GM21619 (cell line): Measurements from ENCODE around the gene MICOS13.

Experiments
- ATAC-seq: cut with Tn5 transposase; IDR thresholded peaks from one replicate; pipeline ENCODE4 v1.9.1; 2021; ENCODE audit not compliant: unreplicated experiment

The MICOS13 gene

GRCh38 chr19:5687360-5688198 lies 7.3 kb upstream of the MICOS13 start:
- ATAC-seq = no peak

DNA sequence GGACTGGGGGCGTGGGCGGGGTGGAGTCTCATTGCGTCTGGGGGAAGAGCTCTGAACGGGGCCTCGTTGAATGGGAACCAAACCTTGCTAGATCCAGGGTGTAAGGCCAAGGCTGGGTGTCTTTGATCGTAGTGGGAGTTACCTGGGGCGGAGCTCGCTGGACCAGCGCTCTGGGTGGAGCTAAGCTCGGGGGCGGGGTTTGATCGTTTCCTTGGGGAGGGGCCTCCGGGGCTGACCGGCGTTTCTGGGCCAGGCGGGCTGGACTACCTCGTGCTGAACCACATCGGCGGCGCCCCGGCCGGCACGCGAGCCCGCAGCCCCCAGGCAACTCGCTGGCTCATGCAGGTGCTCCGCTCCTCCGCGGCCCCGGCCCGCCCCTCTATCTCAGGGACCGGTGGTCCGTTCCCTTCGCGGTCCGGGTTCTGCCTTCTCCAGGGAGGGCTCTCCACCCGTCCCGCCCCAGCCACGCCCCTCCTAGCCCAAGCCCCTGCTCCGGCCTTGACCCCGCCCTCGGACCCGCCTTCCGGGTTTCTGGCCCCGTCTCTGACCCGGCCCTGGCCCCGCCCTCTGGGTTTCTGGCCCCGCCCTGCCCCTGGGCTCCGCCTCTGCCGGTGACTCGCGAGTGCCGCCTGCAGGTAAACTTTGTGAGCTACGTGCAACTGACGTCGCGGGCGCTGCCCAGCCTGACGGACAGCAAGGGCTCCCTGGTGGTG lies 6.5 kb upstream of the MICOS13 start:
- peak; percentile 40 for ATAC-seq

- ATAC-seq = no peak
Observed at GRCh38 chr19:5686326-5686646, 6.0 kb upstream of the MICOS13 start.

GRCh38 chr19:5684694-5685430 lies 4.5 kb upstream of the MICOS13 start:
- no peak for ATAC-seq

GRCh38 chr19:5683177-5683886 lies 3.0 kb upstream of the MICOS13 start:
- no peak for ATAC-seq

- ATAC-seq = no peak
Observed at GRCh38 chr19:5682107-5682482, 1.8 kb upstream of the MICOS13 start.

- no peak for ATAC-seq
Observed at GRCh38 chr19:5681391-5682106, 1.2 kb upstream of the MICOS13 start.

DNA sequence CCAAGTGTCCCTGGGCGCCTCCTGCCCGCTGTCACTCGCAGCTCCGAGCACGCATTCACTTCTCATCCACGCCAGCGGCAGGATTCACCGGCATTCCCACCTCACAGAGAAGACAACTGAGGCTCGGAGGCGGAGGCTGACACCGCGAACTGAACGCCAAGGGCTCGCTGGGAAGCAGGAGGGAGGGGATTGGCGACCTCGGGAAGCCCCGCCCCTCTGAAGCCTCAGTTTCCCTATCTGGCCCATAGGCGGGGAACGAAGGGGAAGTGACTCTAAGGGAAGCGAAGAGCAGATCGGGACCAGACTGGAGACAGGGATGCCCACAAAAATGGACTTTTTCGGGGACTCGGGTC lies 256 bp downstream of the MICOS13 start:
- no peak for ATAC-seq

- ATAC-seq = no peak
Observed at GRCh38 chr19:5679289-5680083, 830 bp downstream of the MICOS13 start.

GRCh38 chr19:5678071-5678718 lies 2.1 kb downstream of the MICOS13 start:
- no peak for ATAC-seq

DNA sequence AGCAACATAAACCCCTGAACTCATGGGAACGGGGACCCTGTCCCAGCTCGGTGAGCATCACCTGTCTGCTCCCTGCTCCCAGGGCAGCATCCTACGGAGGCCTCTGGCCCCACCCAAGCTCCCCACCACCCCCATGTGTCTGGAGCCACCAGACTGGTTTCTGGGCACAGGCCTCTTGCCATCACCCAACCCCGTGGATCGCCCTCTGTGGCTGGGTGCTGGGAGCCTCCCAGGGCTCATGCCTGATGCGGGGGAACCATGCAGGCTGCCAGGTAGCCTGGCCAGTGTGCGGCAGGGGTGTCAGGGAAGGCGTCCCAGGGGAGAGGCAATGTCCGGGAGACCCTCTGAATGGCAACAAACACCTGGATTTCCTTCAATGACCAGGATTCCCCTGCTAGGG lies 2.7 kb downstream of the MICOS13 start:
- ATAC-seq = no peak

DNA sequence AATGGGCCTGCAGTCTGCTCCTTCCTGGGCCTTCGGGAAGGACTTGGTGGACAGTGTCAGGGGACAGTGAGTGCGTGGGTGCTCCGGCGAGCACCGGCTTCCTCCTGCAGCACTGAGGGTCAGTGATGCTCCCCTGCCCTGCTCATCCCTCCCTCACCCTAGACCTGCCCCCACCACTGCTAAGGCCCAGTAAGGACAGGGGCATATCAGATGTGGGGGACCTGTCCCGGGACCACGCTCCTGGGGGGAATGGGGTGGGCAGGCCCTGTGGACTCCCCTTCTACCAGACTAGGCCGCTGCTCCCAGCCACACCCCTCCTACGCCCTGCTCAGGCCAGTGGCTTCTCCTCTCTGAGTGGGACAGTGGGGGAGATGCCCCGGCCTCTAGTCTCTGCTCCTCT lies 3.2 kb downstream of the MICOS13 start:
- no peak for ATAC-seq

DNA sequence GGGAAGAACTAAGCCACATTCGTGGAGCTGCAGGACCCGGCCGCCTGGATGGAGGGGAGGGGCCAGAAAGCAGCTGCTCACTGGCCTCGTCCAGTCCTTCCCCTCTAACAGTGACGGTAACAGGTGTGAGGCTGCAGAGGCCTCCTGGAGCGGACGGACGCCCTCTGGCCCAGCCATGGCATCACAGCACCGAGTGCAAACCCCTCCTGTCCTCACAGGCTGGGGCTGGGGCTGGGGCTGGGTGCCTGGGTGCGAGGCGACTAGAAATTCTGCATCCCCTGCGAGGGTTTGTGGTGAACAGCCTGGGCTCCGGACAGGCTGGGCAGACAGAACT lies 3.6 kb downstream of the MICOS13 start:
- ATAC-seq = no peak

DNA sequence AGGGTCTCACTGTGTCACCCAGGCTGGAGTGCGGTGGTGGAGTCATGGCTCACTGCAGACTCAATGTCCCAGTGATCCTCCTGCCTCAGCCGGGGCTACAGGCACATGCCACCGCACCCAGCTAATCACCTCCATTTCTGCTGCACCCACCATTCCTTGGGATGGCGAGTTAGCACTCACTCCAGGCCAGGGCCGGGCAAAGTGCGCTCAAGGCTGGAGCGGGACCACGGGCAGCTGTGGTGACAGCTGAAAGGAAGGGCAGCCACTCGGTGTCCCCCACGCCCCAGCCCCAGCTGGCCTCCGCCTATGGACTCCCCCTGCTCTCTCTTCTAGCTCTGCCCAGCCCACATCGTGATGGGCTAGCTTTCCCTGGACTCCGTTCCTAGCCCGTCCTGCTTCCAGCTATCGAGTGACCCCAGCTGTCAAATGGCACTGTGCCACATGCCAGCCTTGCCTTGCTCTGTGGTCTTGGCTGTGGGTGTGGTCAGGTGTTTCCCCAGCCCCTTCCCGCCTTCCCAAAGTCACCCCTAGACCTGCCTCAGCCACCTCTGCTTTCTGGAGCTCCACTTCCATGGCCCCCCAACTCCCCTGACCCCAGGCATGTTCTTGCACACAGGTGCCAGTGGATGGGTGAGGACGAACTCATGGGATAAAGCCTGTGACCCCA lies 4.1 kb downstream of the MICOS13 start:
- no peak for ATAC-seq

- ATAC-seq = no peak
Observed at GRCh38 chr19:5674714-5675113, 5.6 kb downstream of the MICOS13 start.

GRCh38 chr19:5673752-5674151 lies 6.6 kb downstream of the MICOS13 start:
- ATAC-seq = no peak

GRCh38 chr19:5672708-5673459 lies 7.4 kb downstream of the MICOS13 start:
- ATAC-seq = no peak

DNA sequence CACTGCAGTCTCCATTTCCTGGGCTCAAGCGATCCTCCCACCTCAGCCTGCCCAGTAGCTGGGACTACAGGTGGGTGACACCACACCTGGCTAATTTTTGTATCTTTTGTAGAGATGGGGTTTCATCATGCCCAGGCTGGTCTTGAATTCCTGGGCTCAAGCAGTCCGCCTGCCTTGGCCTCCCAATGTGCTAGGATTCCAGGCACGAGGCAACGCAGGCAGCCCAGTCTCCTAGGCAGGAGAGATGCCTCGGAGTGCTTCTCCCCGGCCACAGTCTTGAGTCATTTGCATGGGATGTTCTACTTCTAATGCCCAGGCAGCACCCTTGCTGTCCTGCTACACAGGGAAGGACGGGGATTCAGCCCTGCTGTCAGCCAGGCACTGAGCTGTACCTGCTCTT lies 8.7 kb downstream of the MICOS13 start:
- no peak for ATAC-seq
